Iris pigment epithelial cell (primary cell): ENCODE data around the gene DIPK2B.

Experiments used
- DNase-seq: peaks from one replicate; pipeline ENCODE4 v3.0.0-alpha.2; 2011; ENCODE audit warnings: low read depth

The DIPK2B gene

GRCh38 chrX:45200741-45201234 lies at the start of gene DIPK2B:
TSS of gene DIPK2B (minus strand) at chrX:45200876. CDS start at chrX:45200826, 50 bp downstream.
- no peak for DNase-seq

- DNase-seq: no peak
Measured at GRCh38 chrX:45240301-45240700, 39.6 kb upstream of the DIPK2B start.

GRCh38 chrX:45238489-45238888 lies 37.8 kb upstream of the DIPK2B start:
- DNase-seq: no peak

GRCh38 chrX:45233531-45233930 lies 32.9 kb upstream of the DIPK2B start:
- peak; percentile 51 for DNase-seq

- no peak for DNase-seq
Measured at GRCh38 chrX:45232139-45232538, 31.5 kb upstream of the DIPK2B start.

GRCh38 chrX:45230410-45230809 lies 29.7 kb upstream of the DIPK2B start:
- DNase-seq: no peak

- DNase-seq: no peak
Measured at GRCh38 chrX:45229348-45229747, 28.7 kb upstream of the DIPK2B start.

GRCh38 chrX:45228126-45228525 lies 27.4 kb upstream of the DIPK2B start:
- no peak for DNase-seq

- DNase-seq: no peak
Measured at GRCh38 chrX:45208121-45208856, 7.6 kb upstream of the DIPK2B start.

- DNase-seq: no peak
Measured at GRCh38 chrX:45202171-45202570, 1.5 kb upstream of the DIPK2B start.

GRCh38 chrX:45198706-45199105 lies 2.0 kb downstream of the DIPK2B start:
- DNase-seq: no peak

GRCh38 chrX:45198301-45198700 lies 2.4 kb downstream of the DIPK2B start:
- no peak for DNase-seq

- DNase-seq: peak; percentile 20
Measured at GRCh38 chrX:45196701-45197100, 4.0 kb downstream of the DIPK2B start.

- DNase-seq: no peak
Measured at GRCh38 chrX:45191820-45192409, 8.8 kb downstream of the DIPK2B start.

GRCh38 chrX:45191383-45191782 lies 9.3 kb downstream of the DIPK2B start:
- no peak for DNase-seq

- no peak for DNase-seq
Measured at GRCh38 chrX:45187731-45188130, 12.9 kb downstream of the DIPK2B start.

- no peak for DNase-seq
Measured at GRCh38 chrX:45186643-45187026, 14.0 kb downstream of the DIPK2B start.

- no peak for DNase-seq
Measured at GRCh38 chrX:45184211-45184610, 16.5 kb downstream of the DIPK2B start.

GRCh38 chrX:45172890-45173289 lies 27.8 kb downstream of the DIPK2B start:
- DNase-seq: peak; percentile 77

GRCh38 chrX:45166781-45167180 lies 33.9 kb downstream of the DIPK2B start:
- no peak for DNase-seq

GRCh38 chrX:45165726-45166125 lies 35.0 kb downstream of the DIPK2B start:
- DNase-seq: no peak

- no peak for DNase-seq
Measured at GRCh38 chrX:45164995-45165394, 35.7 kb downstream of the DIPK2B start.

GRCh38 chrX:45164021-45164621 lies 36.6 kb downstream of the DIPK2B start:
- DNase-seq: peak; percentile 6
